ENCODE results near the gene LEFTY2.
"Not testable (repeated sequence)": the region's sequence is repeated elsewhere in the genome, so short reads cannot be mapped to it uniquely, and the experiment has no call there.

Gene LEFTY2

DNA sequence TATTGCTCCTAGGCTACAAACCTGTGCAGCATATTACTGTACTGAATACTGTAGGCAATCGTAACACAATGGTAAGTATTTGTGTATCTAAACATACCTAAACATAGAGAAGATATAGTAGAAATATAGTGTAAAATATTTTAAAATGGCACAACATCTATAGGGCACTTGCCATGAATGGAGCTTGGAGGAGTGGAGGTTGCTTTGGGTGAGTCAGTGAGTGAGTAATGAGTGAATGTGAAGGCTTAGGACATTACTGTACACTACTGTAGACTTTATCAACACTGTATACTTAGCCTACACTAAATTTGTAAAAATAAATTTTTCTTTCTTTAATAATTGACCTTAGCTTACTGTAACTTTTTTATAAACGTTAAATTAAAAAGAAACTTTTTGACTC, 7.9 kb downstream of the LEFTY2 start:
- Histone ChIP-seq H3K4me3 (no peak overlapping the region), H3K27ac (no peak overlapping the region)

DNA sequence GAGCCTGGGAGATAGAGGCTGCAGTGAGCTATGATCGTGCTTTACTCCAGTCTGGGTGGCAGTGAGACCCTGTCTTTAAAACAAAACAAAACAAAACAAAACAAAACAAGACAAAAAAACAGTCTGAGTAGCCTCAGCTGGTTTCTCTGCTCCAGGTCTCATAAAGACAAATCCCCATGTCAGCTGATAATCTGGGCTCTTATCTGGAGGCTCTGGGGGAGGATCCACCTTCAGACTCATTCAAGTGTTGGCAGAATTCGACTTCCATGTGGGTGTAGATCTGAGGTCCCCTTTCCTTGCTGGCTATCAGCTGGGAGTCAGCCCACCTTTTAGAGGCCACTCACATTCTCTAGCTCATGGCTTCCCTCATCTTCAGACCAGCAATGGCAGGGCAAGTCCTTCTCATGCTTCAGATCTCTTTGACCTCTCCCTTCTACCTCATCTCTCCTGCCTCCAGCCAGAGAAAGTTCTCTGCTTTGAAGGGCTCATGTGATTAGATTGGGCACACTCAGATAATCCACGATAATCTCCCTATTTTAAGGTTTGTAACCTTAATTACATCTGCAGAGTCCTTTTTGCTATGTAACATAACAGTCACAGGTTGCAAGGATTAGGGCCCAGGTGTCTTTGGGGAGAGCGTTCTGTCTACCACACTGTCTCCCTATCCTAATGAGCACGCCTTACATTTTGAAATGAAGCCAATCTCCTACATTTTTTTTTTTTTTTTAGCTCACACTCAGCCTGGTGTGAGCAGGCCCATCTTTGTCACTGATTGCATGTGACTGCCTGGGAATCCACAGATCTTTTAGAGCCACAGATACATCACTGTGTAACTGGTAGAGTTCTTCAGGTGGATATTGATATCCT, 9.5 kb downstream of the LEFTY2 start:
- Histone ChIP-seq H3K27ac (no peak overlapping the region), H3K4me3 (no peak overlapping the region)

DNA sequence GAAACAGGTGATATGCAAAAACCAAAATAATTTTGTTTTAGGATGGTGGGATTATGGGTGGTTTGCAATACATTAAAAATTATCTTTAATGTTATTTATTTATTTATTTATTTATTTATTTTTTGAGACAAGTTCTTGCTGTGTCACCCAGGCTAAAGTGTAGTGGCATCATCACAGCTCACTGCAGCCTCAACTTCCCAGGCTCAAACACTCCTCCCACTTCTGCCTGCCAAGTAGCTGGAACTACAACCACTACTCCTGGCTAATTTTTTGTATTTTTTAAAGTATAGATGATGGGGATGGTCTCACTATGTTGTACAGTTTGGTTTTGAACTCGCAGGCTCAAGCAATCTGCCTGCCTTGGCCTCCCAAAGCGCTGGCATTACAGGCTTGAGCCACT, 10.5 kb downstream of the LEFTY2 start:
- Histone ChIP-seq H3K4me3 (no peak overlapping the region), H3K27ac (no peak overlapping the region)

DNA sequence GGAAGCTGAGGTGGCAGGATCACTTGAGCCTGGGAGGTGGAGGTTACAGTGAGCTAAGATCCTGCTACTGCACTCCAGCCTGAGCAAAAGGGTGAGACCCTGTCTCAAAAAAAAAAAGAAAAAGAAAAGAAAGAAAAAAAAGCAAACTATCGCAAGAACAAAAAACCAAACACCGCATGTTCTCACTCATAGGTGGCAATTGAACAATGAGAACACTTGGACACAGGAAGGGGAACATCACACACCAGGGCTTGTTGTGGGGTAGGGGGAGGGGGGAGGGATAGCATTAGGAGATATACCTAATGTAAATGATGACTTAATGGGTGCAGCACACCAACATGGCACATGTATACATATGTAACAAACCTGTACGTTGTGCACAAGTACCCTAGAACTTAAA, 11.6 kb downstream of the LEFTY2 start:
- H3K4me3 ChIP-seq, H3K27ac ChIP-seq: not testable (repeated sequence)

DNA sequence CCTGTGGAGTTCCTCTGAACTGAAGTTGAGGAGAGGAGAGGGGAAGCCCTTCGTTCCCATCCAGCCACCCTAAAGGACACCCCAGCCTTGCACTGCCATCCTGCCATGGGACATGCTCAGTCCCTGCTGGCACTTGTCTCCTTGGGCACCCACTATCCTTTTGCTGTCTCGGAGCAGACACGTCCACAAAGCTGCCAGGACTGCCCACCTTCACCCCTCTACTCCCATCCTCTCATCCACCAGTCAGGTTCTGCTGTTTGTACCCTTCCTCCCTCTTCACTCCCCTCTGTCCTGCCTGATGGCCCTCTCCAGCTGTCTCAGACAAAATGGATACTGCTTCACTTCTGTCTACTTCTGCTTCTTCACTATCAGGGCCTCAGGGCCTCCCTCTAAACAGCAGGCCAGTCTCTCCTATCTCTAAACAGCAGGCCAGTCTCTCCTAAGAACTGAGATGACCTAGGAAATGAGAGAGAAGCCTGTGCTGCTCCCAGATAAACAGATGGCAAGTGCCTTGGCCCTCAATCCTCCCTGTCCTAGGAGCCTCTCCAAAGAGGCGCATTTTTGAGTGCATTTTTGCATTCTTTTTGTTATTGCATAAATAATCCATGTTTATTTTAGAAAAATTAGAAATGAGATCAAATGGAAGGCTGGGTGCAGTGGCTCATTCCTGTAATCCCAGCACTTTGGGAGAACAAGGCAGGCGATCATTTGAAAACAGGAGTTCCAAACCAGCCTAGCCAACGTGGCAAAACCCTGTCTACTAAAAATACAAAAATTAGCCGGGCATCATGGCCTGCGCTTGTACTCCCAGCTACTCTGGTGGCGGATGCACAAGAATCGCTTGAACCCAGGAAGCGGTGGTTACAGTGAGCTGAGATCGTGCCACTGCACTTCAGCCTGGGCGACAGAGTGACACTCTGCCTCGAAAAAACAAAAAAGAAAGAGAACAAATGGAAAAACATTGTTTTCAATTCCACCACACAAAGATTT, 12.5 kb downstream of the LEFTY2 start:
- Histone ChIP-seq H3K27ac (peak overlapping the region in 1 of 21 experiments; percentile 23), H3K4me3 (no peak overlapping the region)

DNA sequence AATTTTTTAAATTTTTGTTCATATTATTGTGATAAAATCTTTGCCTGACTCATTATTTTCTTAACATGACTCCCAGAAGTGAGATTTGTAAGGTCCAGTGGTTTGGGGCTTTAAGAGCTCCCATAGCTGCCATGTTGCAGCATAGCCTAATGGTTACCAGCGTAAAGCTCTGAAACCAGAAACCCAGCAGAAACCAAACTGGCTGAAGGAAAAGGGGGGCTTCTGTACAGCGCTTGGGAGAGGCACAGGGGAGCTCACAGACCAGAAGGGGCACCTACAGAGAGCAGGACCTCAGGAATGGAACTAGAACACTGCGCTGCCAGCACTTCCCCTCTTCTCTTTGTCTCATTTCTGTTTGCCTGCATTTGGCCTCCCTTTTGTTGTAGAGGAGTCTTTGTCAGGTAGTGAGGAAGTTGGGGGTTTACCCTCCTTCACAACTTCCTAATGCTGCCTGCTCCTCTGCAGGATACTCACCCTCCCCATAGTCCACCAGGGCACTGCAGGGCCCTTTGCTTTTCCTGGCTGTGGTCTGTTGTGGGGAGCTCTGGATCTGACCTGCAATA, 14.4 kb downstream of the LEFTY2 start:
- H3K4me3 ChIP-seq = no peak overlapping the region
- H3K27ac ChIP-seq = no peak overlapping the region

DNA sequence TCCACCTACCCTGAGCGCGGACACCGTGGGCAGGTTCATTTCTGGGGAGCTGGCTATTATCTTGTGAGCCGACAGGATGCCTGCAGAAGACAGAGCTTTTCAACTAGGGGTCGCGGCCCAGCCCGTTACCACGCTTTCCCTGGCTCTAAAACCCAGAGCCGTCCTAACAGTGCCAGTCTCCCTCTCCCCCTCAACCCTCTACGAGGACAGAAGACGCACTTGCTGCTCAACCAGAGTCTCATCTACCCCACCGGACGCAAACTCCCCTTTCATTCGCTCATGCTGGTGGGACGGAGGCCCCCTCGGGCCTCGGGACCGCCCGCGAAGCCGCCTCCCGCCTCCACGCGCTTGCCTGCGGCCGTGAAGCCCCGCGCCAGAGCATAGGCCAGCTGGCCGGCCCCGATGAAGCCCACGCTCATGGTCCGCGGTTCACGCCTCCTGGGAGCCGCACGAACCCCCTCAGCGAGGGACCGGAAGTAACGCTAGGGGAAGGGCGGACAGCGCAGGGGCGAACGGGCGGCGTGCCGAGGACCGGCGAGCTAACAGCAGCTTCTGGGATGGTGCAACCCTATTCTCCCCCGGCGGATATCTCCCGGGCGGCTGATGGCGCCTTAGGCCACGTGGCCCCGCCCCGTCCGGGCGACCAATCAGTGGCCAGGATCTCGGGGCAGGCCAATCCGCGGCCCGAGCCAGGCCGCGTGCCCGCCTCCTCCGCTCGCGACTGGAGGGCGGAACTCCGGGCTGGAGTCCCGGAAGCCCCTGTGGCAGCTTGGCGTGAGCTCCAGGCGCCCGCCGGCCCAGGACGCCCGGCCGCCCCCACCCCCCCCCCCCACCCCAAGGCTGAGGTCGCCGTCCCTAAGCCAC, 17.1 kb downstream of the LEFTY2 start, which contains the start of gene PYCR2:
PYCR2 (minus strand) TSS at position 559 of the 864 bp plus-strand sequence; CDS start at position 419, 140 bp downstream.
- Histone ChIP-seq H3K27ac (peak within 1 kb of the TSS; percentile 37 to 98 (median 93)), H3K4me3 (peak within 1 kb of the TSS; percentile 57 to 98 (median 78))

DNA sequence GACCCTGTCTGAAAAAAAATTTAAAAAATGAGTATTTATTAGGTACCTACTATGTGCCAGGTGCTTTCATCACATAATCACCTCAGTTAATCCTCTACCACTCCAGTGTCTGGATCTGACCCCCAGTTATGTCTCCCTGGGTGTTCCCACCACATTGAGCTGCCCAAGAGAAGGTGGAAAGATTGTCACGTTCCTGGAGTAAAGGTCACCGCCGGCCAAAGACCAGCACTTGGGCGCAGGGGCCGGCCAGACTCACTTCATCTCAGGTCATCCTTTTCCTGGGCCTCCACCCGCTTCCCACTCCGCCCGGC, 17.7 kb downstream of the LEFTY2 start:
- H3K27ac ChIP-seq = peak overlapping the region; percentile 27 to 98 (median 93)
- H3K4me3 ChIP-seq = peak overlapping the region; percentile 57 to 98 (median 78)

DNA sequence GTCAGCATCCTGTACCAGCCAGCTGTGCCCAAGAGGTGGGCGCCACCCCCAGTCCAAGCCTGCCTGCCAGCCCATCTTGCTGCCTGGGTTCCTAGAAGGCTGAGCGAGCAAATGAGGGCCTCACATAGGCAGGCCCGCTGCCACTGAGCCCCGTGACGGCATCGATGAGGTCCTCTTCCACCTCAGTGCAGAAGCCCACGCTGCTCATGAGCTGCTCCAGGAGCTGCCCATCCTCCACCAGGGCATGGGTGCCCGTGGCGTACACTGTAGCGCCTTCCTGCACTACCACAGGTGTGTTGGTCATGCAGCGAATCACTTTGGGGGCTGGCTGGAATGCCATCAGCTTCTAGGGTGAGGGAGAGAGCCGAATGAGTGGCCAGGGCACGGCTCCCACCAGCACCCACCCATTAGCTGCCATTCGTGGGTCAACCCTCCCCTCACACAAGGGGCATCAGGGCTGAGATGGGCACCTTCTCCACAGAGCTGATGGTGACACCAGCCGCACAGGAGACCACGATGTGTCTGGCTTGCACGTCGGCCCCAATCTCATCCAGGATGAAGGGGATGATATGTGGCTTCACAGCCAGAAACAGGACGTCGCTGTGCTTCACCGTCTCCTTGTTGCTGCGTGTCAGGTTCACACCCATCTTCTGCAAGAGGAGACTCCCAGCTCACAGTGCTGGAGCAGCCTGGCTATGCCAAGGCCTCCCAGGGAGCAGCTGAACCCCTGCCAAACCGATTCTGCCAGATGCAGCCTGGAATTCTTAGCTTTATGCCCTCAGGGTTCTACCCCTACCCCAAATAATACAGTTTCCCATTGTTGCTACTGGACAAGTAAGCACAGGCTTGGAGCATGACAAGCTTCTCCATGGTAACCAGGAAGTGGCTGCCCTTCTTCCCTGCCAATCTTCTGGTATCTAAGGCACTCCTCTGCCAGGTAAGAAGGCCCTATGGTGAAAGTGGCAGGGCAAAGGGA, 19.0 kb downstream of the LEFTY2 start:
- no peak overlapping the region for H3K4me3 ChIP-seq
- peak overlapping the region in 9 of 21 experiments; percentile 2 to 98 (median 30) for H3K27ac ChIP-seq

DNA sequence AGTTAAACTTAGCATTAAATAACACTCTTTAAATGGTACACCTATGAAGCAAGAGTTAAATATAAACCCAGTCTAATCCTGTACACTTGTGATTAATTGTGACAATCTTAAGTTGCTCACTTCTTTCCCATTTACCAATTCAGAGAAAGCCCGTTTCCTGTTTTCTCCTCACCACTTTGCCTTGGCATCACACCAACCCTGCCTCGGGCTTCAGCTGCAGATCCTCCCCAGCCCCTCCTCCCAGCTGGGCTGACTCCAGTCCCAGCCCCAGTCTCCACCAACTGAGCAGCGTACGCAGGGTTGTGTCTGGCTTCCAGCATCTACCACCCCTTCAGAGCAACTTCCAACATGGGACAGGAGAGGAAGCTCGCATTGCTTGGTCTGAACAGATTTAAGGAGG, 21.1 kb downstream of the LEFTY2 start:
- peak overlapping the region in 3 of 21 experiments; percentile 37 to 74 (median 69) for H3K27ac ChIP-seq

DNA sequence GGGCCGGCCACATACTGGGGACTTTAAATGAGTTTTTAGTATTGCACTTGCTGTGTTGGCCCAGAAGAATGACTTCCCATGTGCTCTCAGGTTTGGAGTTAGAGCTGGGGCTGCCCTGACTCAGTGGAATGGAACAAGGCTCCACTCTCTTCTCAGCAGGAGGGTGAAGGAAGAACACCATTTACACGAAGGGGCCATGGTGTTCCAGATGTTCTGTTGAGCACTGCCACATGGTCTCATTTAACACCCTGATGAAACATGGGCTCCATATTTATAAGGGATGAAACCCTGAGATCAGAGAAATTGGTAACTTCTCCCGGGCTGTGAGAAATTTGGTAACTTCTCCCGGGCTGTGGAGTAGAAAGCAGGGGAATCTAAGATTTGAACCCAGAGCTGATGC, 22.7 kb downstream of the LEFTY2 start:
- H3K4me3 ChIP-seq = no peak overlapping the region
- no peak overlapping the region for H3K27ac ChIP-seq

More for the DNA sequence above, 21.1 kb downstream of the LEFTY2 start:
- H3K4me3 ChIP-seq = no peak overlapping the region

DNA sequence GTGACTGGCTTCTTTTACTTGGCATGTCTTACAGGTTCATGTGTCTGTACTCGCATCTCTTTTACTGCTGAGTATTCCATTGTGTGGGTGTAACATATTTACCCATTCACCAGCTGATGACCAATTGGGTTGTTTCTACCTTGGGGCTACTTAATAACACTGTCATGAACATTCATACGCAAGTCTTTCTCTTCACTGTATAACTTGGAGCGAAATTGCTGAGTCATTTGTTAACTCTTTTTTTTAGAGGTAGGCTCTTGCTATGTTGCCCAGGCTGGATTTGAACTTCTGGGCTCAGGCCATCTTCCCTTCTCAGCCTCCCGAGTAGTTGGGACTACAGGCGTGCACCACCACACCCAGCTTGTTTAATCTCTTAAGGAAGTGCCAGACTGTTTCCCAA, 23.5 kb downstream of the LEFTY2 start:
- Histone ChIP-seq H3K27ac (no peak overlapping the region), H3K4me3 (no peak overlapping the region)

DNA sequence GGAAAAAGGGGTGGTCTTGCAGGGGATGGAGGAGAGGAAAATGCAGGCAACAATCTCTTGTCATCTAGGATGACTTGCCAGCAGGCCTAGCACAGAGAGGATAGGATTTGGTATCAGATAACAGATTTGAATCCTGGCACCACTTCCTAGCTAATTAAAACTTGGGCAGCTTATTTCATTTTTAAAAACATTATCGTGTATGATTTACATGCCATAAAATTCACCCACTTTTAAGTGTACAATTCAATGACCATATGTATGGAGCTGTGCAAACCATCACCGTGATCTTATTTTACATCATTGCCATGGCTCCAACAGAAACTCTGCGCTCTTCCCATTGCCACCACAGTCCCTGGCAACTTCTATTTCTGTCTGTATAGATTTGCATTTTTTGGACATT, 23.9 kb downstream of the LEFTY2 start:
- H3K4me3 ChIP-seq = no peak overlapping the region
- no peak overlapping the region for H3K27ac ChIP-seq

DNA sequence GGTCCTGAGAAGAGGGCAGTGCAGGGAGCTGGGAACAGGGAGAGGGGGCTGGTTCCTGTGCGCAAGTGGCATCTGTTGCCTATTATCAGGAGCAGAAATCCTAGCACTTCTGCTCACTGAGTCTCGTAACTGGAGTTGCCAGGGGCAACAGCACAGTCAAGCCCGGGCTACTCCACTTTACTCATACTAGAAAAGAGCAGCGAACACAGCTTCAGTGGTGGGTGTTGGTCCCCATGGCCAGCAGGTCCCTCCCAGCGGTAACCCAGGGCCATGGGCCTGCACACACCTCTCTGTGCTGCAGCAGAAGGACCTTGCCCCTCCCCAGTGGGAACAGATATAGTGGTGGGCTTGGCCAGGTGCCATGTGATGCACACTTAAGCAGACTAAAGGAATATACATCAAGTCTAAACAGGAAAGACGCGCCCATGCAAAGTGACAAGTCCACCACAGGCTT, 25.5 kb downstream of the LEFTY2 start:
- no peak overlapping the region for H3K4me3 ChIP-seq

DNA sequence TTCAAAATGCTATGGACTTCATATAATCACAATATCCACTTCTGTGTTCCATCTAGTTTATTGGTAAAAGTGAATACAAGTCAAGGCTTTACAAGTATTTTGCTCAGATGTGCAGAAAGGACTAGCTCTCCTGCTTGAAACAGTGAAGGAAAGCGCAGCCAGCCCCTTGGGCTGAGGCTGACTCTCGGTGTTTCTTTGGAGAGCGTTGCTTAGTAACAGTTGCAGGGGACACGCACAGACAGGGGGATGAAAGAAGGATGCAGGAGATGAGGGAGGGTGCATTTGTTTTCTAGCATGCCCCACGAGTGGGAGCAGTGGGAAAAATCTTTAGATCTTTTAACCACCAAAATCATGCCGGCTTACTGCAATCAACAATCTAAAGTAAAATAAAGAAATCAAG, 26.1 kb downstream of the LEFTY2 start:
- Histone ChIP-seq H3K4me3 (no peak overlapping the region), H3K27ac (no peak overlapping the region)

More for the DNA sequence above, 25.5 kb downstream of the LEFTY2 start:
- peak overlapping the region in 1 of 21 experiments; percentile 3 for H3K27ac ChIP-seq

DNA sequence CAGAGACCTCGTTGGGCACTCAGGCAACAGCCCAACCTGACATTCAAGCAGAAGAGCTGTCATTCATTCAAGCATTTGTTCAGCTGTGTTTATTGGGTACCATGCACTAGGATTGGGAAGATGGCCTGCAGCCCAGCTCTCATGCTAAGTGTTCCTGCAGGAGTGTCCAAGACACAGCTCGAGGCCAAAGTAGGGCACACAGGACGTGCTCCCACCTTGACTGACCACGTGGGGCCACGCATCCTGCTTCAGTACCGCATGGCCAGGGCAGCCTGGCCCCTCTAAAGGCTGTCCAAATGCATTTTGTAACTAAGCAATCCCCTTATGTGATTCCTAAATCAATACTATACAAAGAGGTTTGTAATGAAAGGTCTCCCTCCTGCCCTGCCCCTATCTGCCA, 26.6 kb downstream of the LEFTY2 start:
- Histone ChIP-seq H3K4me3 (no peak overlapping the region), H3K27ac (no peak overlapping the region)

DNA sequence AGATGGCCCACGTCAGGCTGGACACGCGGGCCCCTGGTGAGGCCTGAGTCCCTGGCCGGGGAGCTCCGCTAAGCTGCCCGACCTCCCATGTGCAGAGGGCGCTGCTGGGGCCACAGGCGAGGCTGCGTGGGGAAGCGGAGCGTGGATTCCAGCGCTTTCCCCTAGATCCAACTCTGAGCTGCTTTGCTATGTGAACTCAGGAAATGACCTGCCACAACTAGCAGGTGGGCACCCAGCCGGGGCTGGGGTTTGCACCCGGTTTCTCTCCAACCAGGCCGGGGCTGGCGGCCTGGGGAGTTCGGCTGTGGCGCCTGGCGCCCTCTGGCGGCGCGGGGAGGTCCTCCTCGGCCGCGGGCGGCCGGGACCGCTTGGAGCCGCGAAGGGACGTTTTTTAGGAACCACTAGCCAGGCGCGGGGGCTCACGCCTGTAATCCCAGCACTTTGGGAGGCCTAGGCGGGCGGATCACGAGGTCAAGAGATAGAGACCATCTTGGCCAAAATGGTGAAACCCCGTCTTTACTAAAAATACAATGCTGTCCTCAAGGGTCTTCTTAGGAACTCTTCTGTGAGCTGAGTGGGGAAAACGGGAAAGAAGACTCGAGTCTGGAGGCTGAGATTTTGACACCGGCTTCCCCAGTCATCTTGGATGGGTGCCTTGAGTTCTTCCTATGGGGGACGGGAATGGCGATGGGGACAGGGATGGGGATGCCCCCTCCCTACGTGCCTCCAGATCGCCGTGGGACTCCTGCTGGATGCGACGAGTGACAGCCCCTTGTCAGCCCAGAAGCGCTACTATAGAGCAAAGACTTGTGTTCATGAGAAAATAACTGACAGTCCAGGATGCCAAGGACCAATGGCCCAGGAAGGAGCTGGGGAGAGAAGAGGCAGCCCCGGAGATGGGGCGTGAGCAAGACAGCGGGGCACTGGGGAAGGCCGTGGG, 29.6 kb downstream of the LEFTY2 start:
- Histone ChIP-seq H3K4me3 (no peak overlapping the region), H3K27ac (no peak overlapping the region)
